ENCODE data around the gene SLIT2.

SLIT2 gene

GRCh38 chr4:20265726-20266125, 14.0 kb downstream of the SLIT2 start:
- no peak for DNase-seq

- DNase-seq, result no peak
Measured at GRCh38 chr4:20266215-20267082, 14.7 kb downstream of the SLIT2 start.

- no peak for DNase-seq
Measured at GRCh38 chr4:20268028-20268427, 16.3 kb downstream of the SLIT2 start.

- no peak for DNase-seq
Measured at GRCh38 chr4:20269320-20269719, 17.6 kb downstream of the SLIT2 start.

GRCh38 chr4:20271950-20272349, 20.2 kb downstream of the SLIT2 start:
- DNase-seq, result no peak

- no peak for DNase-seq
Measured at GRCh38 chr4:20272411-20272872, 20.7 kb downstream of the SLIT2 start.

- DNase-seq, result no peak
Measured at GRCh38 chr4:20273793-20274192, 22.1 kb downstream of the SLIT2 start.

GRCh38 chr4:20276848-20277247, 25.1 kb downstream of the SLIT2 start:
- DNase-seq, result no peak

GRCh38 chr4:20278195-20278594, 26.5 kb downstream of the SLIT2 start:
- DNase-seq, result no peak

GRCh38 chr4:20279381-20279780, 27.7 kb downstream of the SLIT2 start:
- DNase-seq, result no peak

- no peak for DNase-seq
Measured at GRCh38 chr4:20281453-20281852, 29.7 kb downstream of the SLIT2 start.

- DNase-seq, result no peak
Measured at GRCh38 chr4:20283039-20283438, 31.3 kb downstream of the SLIT2 start.

- DNase-seq, result no peak
Measured at GRCh38 chr4:20284990-20285389, 33.3 kb downstream of the SLIT2 start.

- DNase-seq, result no peak
Measured at GRCh38 chr4:20287246-20287645, 35.5 kb downstream of the SLIT2 start.

GRCh38 chr4:20288047-20288650, 36.4 kb downstream of the SLIT2 start:
- DNase-seq, result no peak

GRCh38 chr4:20288846-20289512, 37.3 kb downstream of the SLIT2 start:
- DNase-seq, result no peak

- DNase-seq, result no peak
Measured at GRCh38 chr4:20289782-20290181, 38.1 kb downstream of the SLIT2 start.

- DNase-seq, result no peak
Measured at GRCh38 chr4:20292739-20293138, 41.0 kb downstream of the SLIT2 start.

- DNase-seq, result no peak
Measured at GRCh38 chr4:20297261-20297660, 45.6 kb downstream of the SLIT2 start.

- DNase-seq, result no peak
Measured at GRCh38 chr4:20297783-20298182, 46.1 kb downstream of the SLIT2 start.

- no peak for DNase-seq
Measured at GRCh38 chr4:20298455-20298854, 46.8 kb downstream of the SLIT2 start.

GRCh38 chr4:20298986-20299385, 47.3 kb downstream of the SLIT2 start:
- DNase-seq, result no peak

GRCh38 chr4:20299515-20299914, 47.8 kb downstream of the SLIT2 start:
- no peak for DNase-seq

- no peak for DNase-seq
Measured at GRCh38 chr4:20301161-20301560, 49.5 kb downstream of the SLIT2 start.

All from CD4-positive, alpha-beta T cell treated with Interleukin-15 for 1 hour (primary cell).